WERI-Rb-1 (cell line): Measurements from ENCODE around the gene ZNF213.

ENCODE experiments used
- DNase-seq: peaks from one replicate; pipeline ENCODE4 v3.0.0-alpha.2; 2020
- H3K27ac ChIP-seq: fragments of 250-450 bp; sonication (Bioruptor Pico); 2 replicates; pipeline ENCODE4 v1.5.1; 2020; ENCODE audit warnings: mild to moderate bottlenecking, moderate library complexity
- H3K27me3 ChIP-seq: fragments of 250-450 bp; sonication (Bioruptor Pico); 2 replicates; pipeline ENCODE4 v1.5.1; 2021; ENCODE audit warnings: mild to moderate bottlenecking, low read depth, moderate library complexity; ENCODE audit not compliant: insufficient read depth, severe bottlenecking
- H3K36me3 ChIP-seq: fragments of 250-450 bp; sonication (Bioruptor Pico); 2 replicates; pipeline ENCODE4 v1.5.1; 2020; ENCODE audit warnings: mild to moderate bottlenecking, moderate library complexity
- H3K4me3 ChIP-seq: 2 replicates; pipeline ENCODE4 v1.5.1; 2011; ENCODE audit warnings: low read depth, mild to moderate bottlenecking, control low read depth, low read length
- H3K9me3 ChIP-seq: fragments of 250-450 bp; sonication (Bioruptor Pico); 2 replicates; pipeline ENCODE4 v1.5.1; 2021; ENCODE audit warnings: mild to moderate bottlenecking, moderate library complexity; ENCODE audit not compliant: severe bottlenecking
- CTCF ChIP-seq: IDR thresholded peaks from 2 replicates; pipeline ENCODE4 v1.5.1; 2011; ENCODE audit warnings: low read depth, mild to moderate bottlenecking, control low read depth, inconsistent platforms, low read length

ZNF213 gene

DNA sequence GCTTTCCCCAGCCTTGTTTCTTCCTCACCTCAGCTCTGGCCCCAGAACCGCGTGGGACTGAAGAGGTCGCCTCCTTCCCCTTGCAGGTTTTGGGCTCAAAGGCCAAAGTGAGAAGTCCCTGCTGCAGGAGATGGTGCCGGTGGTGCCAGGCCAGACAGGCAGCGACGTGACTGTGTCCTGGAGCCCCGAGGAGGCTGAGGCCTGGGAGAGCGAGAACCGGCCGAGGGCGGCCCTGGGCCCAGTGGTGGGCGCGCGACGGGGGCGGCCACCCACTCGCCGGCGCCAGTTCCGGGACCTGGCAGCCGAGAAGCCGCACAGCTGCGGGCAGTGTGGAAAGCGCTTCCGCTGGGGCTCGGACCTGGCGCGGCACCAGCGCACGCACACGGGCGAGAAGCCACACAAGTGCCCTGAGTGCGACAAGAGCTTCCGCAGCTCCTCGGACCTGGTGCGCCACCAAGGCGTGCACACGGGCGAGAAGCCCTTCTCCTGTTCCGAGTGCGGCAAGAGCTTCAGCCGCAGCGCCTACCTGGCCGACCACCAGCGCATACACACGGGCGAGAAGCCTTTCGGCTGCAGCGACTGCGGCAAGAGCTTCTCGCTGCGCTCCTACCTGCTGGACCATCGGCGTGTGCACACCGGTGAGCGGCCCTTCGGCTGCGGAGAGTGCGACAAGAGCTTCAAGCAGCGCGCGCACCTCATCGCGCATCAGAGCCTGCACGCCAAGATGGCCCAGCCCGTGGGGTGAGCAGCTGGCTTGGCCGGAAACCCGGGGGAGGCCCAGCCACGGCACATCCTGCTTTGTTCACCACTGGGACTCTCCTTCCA lies 6.0 kb downstream of the ZNF213 start:
- no peak for DNase-seq
- H3K27ac ChIP-seq: no peak overlapping the region
- TF ChIP-seq CTCF: no peak
- H3K27me3 ChIP-seq: no peaks in the 10 kb centered on the region
- peaks cover 19% of the 10 kb centered on the region for H3K36me3 ChIP-seq
- H3K4me3 ChIP-seq: no peak overlapping the region
- H3K9me3 ChIP-seq: no peaks in the 10 kb centered on the region

DNA sequence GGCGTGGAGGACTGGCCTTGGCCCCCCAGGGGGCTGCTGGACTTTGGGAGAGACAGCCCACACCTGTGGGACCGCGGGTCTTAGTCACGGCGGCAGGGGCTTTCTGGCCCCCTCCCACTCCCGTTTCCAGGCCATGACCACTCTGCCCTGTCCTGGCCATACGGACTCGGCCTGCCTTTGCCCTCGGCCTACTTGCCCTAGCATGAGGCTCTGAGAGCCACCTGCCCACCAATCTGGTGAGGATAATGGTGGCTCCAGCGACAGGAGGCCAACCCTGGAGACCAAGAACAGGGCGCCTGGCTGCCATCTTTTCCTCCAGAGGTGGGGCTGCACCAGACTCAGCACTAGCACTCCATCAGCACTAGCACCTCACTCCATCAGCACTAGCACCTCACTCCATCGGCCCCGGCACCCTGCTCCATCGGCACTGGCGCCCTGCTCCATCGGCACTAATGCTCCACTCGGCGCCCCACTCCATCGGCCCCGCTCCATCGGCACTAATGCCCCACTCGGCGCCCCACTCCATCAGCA lies 7.0 kb downstream of the ZNF213 start:
- no peak overlapping the region for H3K27ac ChIP-seq
- no peaks in the 10 kb centered on the region for H3K9me3 ChIP-seq
- no peaks in the 10 kb centered on the region for H3K27me3 ChIP-seq
- no peak for TF ChIP-seq CTCF
- no peak for DNase-seq
- no peak overlapping the region for H3K4me3 ChIP-seq
- peaks cover 19% of the 10 kb centered on the region for H3K36me3 ChIP-seq

GRCh38 chr16:3142327-3142726 lies 7.5 kb downstream of the ZNF213 start:
- TF ChIP-seq CTCF: no peak
- Histone ChIP-seq H3K27ac (no peak overlapping the region), H3K9me3 (no peaks in the 10 kb centered on the region), H3K36me3 (peaks cover 19% of the 10 kb centered on the region), H3K4me3 (no peak overlapping the region), H3K27me3 (no peaks in the 10 kb centered on the region)
- no peak for DNase-seq

- Histone ChIP-seq H3K36me3 (peaks cover 19% of the 10 kb centered on the region), H3K27ac (no peak overlapping the region), H3K4me3 (no peak overlapping the region), H3K9me3 (no peaks in the 10 kb centered on the region), H3K27me3 (no peaks in the 10 kb centered on the region)
- DNase-seq: no peak
- TF ChIP-seq CTCF: no peak
These were observed 7.9 kb downstream of the ZNF213 start for GRCh38 chr16:3142770-3143169.

DNA sequence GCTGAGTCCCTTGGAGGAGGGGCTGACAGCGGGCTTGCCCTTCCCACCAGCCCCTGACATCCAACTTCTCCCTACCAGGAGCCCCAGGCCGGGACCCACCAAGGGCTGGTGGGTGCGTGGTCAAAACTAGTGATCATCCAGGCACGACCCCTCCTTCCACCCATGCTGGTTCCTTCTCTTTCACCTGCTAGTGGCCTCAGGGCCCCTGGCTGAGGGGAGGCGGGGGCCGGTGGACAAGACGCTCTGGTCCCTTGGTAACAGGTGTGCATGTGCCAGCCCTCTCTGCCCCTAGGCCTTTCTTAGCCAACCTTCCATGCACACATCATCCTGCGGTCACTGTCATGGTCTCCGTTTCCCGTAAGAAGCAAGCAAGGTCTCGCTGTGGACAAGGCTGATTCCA lies 8.4 kb downstream of the ZNF213 start:
- no peak for TF ChIP-seq CTCF
- no peak overlapping the region for H3K4me3 ChIP-seq
- H3K27ac ChIP-seq: no peak overlapping the region
- no peak for DNase-seq
- no peaks in the 10 kb centered on the region for H3K9me3 ChIP-seq
- no peaks in the 10 kb centered on the region for H3K27me3 ChIP-seq
- H3K36me3 ChIP-seq: peaks cover 19% of the 10 kb centered on the region
